ENCODE results near the gene POMC. TPM values are rescaled to one million over a fixed set of nuclear protein-coding genes. Genes with fewer than 3 reads are reported as not detected.

Gene POMC
- polyA plus RNA-seq, 1 donor from 2014 or later, result not detected

- no peaks in the 10 kb centered on the region for H3K79me2 ChIP-seq (replicated peaks; ENCODE audit: insufficient read depth, low read length)
- H4K20me1 ChIP-seq (ENCODE audit: insufficient read depth), result no peaks in the 10 kb centered on the region
- H3K4me3 ChIP-seq (ENCODE audit: low read length), result no peak overlapping the region
- no peak for TF ChIP-seq SMC3 (conservative IDR thresholded peaks at IDR 0.05; ENCODE audit: poor library complexity)
- no peaks in the 10 kb centered on the region for H3K9me3 ChIP-seq (ENCODE audit: low read length)
- no peaks in the 10 kb centered on the region for H3K36me3 ChIP-seq (ENCODE audit: insufficient read depth, low read length)
- H3K27ac ChIP-seq (ENCODE audit: low read length), result no peak overlapping the region
- H3K9me2 ChIP-seq (ENCODE audit: insufficient read depth, low read length), result no peaks in the 10 kb centered on the region
- H3K27me3 ChIP-seq (ENCODE audit: insufficient read depth, low read depth, low read length), result no peaks in the 10 kb centered on the region
- no peak overlapping the region for H3K9ac ChIP-seq (ENCODE audit: low read length)
- no peak overlapping the region for H2AFZ ChIP-seq (ENCODE audit: low read depth, low read length)
- no peaks in the 10 kb centered on the region for H3F3A ChIP-seq (ENCODE audit: insufficient read depth, low read length, poor library complexity, severe bottlenecking)
- H3K4me2 ChIP-seq (ENCODE audit: low read length), result no peak overlapping the region
Measured at GRCh38 chr2:25149646-25150045, 18.7 kb downstream of the POMC start.

GRCh38 chr2:25146896-25147295 is 21.5 kb downstream of the POMC start:
- Histone ChIP-seq H3K79me2 (replicated peaks; ENCODE audit: insufficient read depth, low read length) (no peaks in the 10 kb centered on the region), H4K20me1 (ENCODE audit: insufficient read depth) (no peaks in the 10 kb centered on the region), H3F3A (ENCODE audit: insufficient read depth, low read length, poor library complexity, severe bottlenecking) (no peaks in the 10 kb centered on the region), H2AFZ (ENCODE audit: low read depth, low read length) (no peak overlapping the region), H3K4me2 (ENCODE audit: low read length) (no peak overlapping the region), H3K9me3 (ENCODE audit: low read length) (no peaks in the 10 kb centered on the region), H3K36me3 (ENCODE audit: insufficient read depth, low read length) (no peaks in the 10 kb centered on the region), H3K9me2 (ENCODE audit: insufficient read depth, low read length) (no peaks in the 10 kb centered on the region), H3K4me3 (ENCODE audit: low read length) (no peak overlapping the region), H3K27me3 (ENCODE audit: insufficient read depth, low read depth, low read length) (no peaks in the 10 kb centered on the region), H3K27ac (ENCODE audit: low read length) (no peak overlapping the region), H3K9ac (ENCODE audit: low read length) (no peak overlapping the region)
- TF ChIP-seq MXI1 (conservative IDR thresholded peaks at IDR 0.05; ENCODE audit: poor library complexity, severe bottlenecking) (no peak), SMC3 (conservative IDR thresholded peaks at IDR 0.05; ENCODE audit: poor library complexity) (no peak), EZH2 (IDR thresholded peaks at IDR 0.05; ENCODE audit: borderline replicate concordance, insufficient read depth, low read length, poor library complexity, severe bottlenecking) (no peak), TAF1 (IDR thresholded peaks at IDR 0.05; ENCODE audit: low read depth) (no peak), CTCF (IDR thresholded peaks at IDR 0.05; ENCODE audit: poor library complexity, severe bottlenecking) (no peak), EP300 (conservative IDR thresholded peaks at IDR 0.05; ENCODE audit: poor library complexity, severe bottlenecking) (no peak), POLR2AphosphoS5 (IDR thresholded peaks at IDR 0.05) (no peak), RAD21 (conservative IDR thresholded peaks at IDR 0.05) (no peak)
- TF ChIP-seq, protein P1, sequence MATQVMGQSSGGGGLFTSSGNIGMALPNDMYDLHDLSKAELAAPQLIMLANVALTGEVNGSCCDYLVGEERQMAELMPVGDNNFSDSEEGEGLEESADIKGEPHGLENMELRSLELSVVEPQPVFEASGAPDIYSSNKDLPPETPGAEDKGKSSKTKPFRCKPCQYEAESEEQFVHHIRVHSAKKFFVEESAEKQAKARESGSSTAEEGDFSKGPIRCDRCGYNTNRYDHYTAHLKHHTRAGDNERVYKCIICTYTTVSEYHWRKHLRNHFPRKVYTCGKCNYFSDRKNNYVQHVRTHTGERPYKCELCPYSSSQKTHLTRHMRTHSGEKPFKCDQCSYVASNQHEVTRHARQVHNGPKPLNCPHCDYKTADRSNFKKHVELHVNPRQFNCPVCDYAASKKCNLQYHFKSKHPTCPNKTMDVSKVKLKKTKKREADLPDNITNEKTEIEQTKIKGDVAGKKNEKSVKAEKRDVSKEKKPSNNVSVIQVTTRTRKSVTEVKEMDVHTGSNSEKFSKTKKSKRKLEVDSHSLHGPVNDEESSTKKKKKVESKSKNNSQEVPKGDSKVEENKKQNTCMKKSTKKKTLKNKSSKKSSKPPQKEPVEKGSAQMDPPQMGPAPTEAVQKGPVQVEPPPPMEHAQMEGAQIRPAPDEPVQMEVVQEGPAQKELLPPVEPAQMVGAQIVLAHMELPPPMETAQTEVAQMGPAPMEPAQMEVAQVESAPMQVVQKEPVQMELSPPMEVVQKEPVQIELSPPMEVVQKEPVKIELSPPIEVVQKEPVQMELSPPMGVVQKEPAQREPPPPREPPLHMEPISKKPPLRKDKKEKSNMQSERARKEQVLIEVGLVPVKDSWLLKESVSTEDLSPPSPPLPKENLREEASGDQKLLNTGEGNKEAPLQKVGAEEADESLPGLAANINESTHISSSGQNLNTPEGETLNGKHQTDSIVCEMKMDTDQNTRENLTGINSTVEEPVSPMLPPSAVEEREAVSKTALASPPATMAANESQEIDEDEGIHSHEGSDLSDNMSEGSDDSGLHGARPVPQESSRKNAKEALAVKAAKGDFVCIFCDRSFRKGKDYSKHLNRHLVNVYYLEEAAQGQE (IDR thresholded peaks at IDR 0.05; ENCODE audit: borderline replicate concordance), result no peak

DNA sequence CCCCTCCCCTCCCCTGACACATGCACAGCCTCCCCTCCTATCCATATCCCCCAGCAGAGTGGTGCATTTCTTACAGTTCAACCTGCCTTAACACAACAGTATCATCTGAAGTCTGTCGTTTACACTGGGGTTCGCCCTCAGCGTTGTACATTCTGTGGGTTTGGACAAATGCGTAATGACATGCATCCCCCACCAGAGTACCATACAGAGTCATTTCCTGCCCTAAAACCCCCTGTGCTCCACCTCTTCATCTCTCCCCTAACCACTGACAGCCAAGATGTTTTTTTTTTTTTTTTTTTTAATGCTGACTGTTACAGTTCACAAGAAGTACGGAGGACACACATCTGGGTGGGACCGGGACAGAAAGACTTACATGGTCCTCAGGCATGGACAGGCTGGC is 22.6 kb downstream of the POMC start:
- Histone ChIP-seq H3K9ac (ENCODE audit: low read length) (no peak overlapping the region), H2AFZ (ENCODE audit: low read depth, low read length) (no peak overlapping the region), H3K79me2 (replicated peaks; ENCODE audit: insufficient read depth, low read length) (no peaks in the 10 kb centered on the region), H3K36me3 (ENCODE audit: insufficient read depth, low read length) (no peaks in the 10 kb centered on the region), H3K9me2 (ENCODE audit: insufficient read depth, low read length) (no peaks in the 10 kb centered on the region), H3K4me2 (ENCODE audit: low read length) (no peak overlapping the region), H3K27me3 (ENCODE audit: insufficient read depth, low read depth, low read length) (no peaks in the 10 kb centered on the region), H3K4me3 (ENCODE audit: low read length) (no peak overlapping the region), H3F3A (ENCODE audit: insufficient read depth, low read length, poor library complexity, severe bottlenecking) (no peaks in the 10 kb centered on the region), H3K9me3 (ENCODE audit: low read length) (no peaks in the 10 kb centered on the region), H3K27ac (ENCODE audit: low read length) (no peak overlapping the region), H4K20me1 (ENCODE audit: insufficient read depth) (no peaks in the 10 kb centered on the region)
- TF ChIP-seq EP300 (conservative IDR thresholded peaks at IDR 0.05; ENCODE audit: poor library complexity, severe bottlenecking), result no peak
- TF ChIP-seq, protein P1 (IDR thresholded peaks at IDR 0.05; ENCODE audit: borderline replicate concordance), result no peak
- TF ChIP-seq CTCF (IDR thresholded peaks at IDR 0.05; ENCODE audit: poor library complexity, severe bottlenecking), result no peak
- no peak for TF ChIP-seq EZH2 (IDR thresholded peaks at IDR 0.05; ENCODE audit: borderline replicate concordance, insufficient read depth, low read length, poor library complexity, severe bottlenecking)
- TF ChIP-seq TAF1 (IDR thresholded peaks at IDR 0.05; ENCODE audit: low read depth), result no peak
- no peak for TF ChIP-seq MXI1 (conservative IDR thresholded peaks at IDR 0.05; ENCODE audit: poor library complexity, severe bottlenecking)
- no peak for TF ChIP-seq RAD21 (conservative IDR thresholded peaks at IDR 0.05)
- TF ChIP-seq SMC3 (conservative IDR thresholded peaks at IDR 0.05; ENCODE audit: poor library complexity), result no peak
- no peak for TF ChIP-seq POLR2AphosphoS5 (IDR thresholded peaks at IDR 0.05)

All from neural cell (in vitro differentiated cells).